ENCODE measurements around the gene GLRX3.
A peak's percentile ranks its signal among the peaks of the same experiment; 100 is the strongest.

Gene GLRX3

GRCh38 chr10:130190055-130190736 is 54.0 kb downstream of the GLRX3 start:
- Mint-ChIP-seq H3K27me3 (peaks cover 9% of the 10 kb centered on the region), H3K4me3 (no peak overlapping the region), H3K36me3 (ENCODE audit: low read depth) (peaks cover 19% of the 10 kb centered on the region), H3K9me3 (no peaks in the 10 kb centered on the region), H3K4me1 (ENCODE audit: low read depth) (peaks cover 2% of the 10 kb centered on the region), H3K27ac (no peak overlapping the region)
- DNase-seq = peak; percentile 95

- Mint-ChIP-seq H3K27me3 (peaks cover 9% of the 10 kb centered on the region), H3K4me3 (no peak overlapping the region), H3K9me3 (no peaks in the 10 kb centered on the region), H3K27ac (no peak overlapping the region), H3K4me1 (ENCODE audit: low read depth) (peaks cover 2% of the 10 kb centered on the region), H3K36me3 (ENCODE audit: low read depth) (peaks cover 14% of the 10 kb centered on the region)
- no peak for DNase-seq
Measured at GRCh38 chr10:130190737-130191115, 54.5 kb downstream of the GLRX3 start.

GRCh38 chr10:130191380-130191779 is 55.2 kb downstream of the GLRX3 start:
- Mint-ChIP-seq H3K9me3 (no peaks in the 10 kb centered on the region), H3K4me1 (ENCODE audit: low read depth) (peaks cover 2% of the 10 kb centered on the region), H3K27ac (no peak overlapping the region), H3K36me3 (ENCODE audit: low read depth) (peaks cover 10% of the 10 kb centered on the region), H3K27me3 (peaks cover 9% of the 10 kb centered on the region), H3K4me3 (peak overlapping the region; percentile 6)
- no peak for DNase-seq

GRCh38 chr10:130192276-130192848 is 56.2 kb downstream of the GLRX3 start:
- peaks cover 9% of the 10 kb centered on the region for H3K27me3 Mint-ChIP-seq
- peaks cover 8% of the 10 kb centered on the region for H3K36me3 Mint-ChIP-seq (ENCODE audit: low read depth)
- peaks cover 2% of the 10 kb centered on the region for H3K4me1 Mint-ChIP-seq (ENCODE audit: low read depth)
- H3K4me3 Mint-ChIP-seq = no peak overlapping the region
- DNase-seq = no peak
- no peaks in the 10 kb centered on the region for H3K9me3 Mint-ChIP-seq
- no peak overlapping the region for H3K27ac Mint-ChIP-seq

GRCh38 chr10:130193033-130193432 is 56.8 kb downstream of the GLRX3 start:
- peaks cover 9% of the 10 kb centered on the region for H3K27me3 Mint-ChIP-seq
- H3K4me3 Mint-ChIP-seq = no peak overlapping the region
- no peaks in the 10 kb centered on the region for H3K9me3 Mint-ChIP-seq
- H3K4me1 Mint-ChIP-seq (ENCODE audit: low read depth) = peaks cover 2% of the 10 kb centered on the region
- DNase-seq = no peak
- H3K27ac Mint-ChIP-seq = no peak overlapping the region
- peaks cover 2% of the 10 kb centered on the region for H3K36me3 Mint-ChIP-seq (ENCODE audit: low read depth)

GRCh38 chr10:130193493-130194193 is 57.5 kb downstream of the GLRX3 start:
- H3K27ac Mint-ChIP-seq = no peak overlapping the region
- H3K36me3 Mint-ChIP-seq (ENCODE audit: low read depth) = no peaks in the 10 kb centered on the region
- DNase-seq = no peak
- no peaks in the 10 kb centered on the region for H3K9me3 Mint-ChIP-seq
- no peak overlapping the region for H3K4me3 Mint-ChIP-seq
- peaks cover 9% of the 10 kb centered on the region for H3K27me3 Mint-ChIP-seq
- H3K4me1 Mint-ChIP-seq (ENCODE audit: low read depth) = peaks cover 2% of the 10 kb centered on the region

- no peaks in the 10 kb centered on the region for H3K36me3 Mint-ChIP-seq (ENCODE audit: low read depth)
- no peak overlapping the region for H3K27ac Mint-ChIP-seq
- H3K4me3 Mint-ChIP-seq = no peak overlapping the region
- H3K27me3 Mint-ChIP-seq = peaks cover 9% of the 10 kb centered on the region
- H3K9me3 Mint-ChIP-seq = no peaks in the 10 kb centered on the region
- no peak for DNase-seq
- H3K4me1 Mint-ChIP-seq (ENCODE audit: low read depth) = peaks cover 2% of the 10 kb centered on the region
Measured at GRCh38 chr10:130194194-130194990, 58.2 kb downstream of the GLRX3 start.

GRCh38 chr10:130194991-130195645 is 58.9 kb downstream of the GLRX3 start:
- H3K27ac Mint-ChIP-seq = no peak overlapping the region
- no peaks in the 10 kb centered on the region for H3K9me3 Mint-ChIP-seq
- H3K4me1 Mint-ChIP-seq (ENCODE audit: low read depth) = no peaks in the 10 kb centered on the region
- no peak overlapping the region for H3K4me3 Mint-ChIP-seq
- DNase-seq = no peak
- no peaks in the 10 kb centered on the region for H3K36me3 Mint-ChIP-seq (ENCODE audit: low read depth)
- peaks cover 9% of the 10 kb centered on the region for H3K27me3 Mint-ChIP-seq

GRCh38 chr10:130195746-130196294 is 59.6 kb downstream of the GLRX3 start:
- Mint-ChIP-seq H3K27ac (no peak overlapping the region), H3K9me3 (no peaks in the 10 kb centered on the region), H3K4me1 (ENCODE audit: low read depth) (no peaks in the 10 kb centered on the region), H3K36me3 (ENCODE audit: low read depth) (no peaks in the 10 kb centered on the region), H3K27me3 (peaks cover 9% of the 10 kb centered on the region), H3K4me3 (no peak overlapping the region)
- no peak for DNase-seq

GRCh38 chr10:130196511-130197487 is 60.6 kb downstream of the GLRX3 start:
- Mint-ChIP-seq H3K4me1 (ENCODE audit: low read depth) (no peaks in the 10 kb centered on the region), H3K27ac (no peak overlapping the region), H3K9me3 (no peaks in the 10 kb centered on the region), H3K36me3 (ENCODE audit: low read depth) (no peaks in the 10 kb centered on the region), H3K27me3 (peaks cover 1% of the 10 kb centered on the region), H3K4me3 (no peak overlapping the region)
- DNase-seq = no peak

GRCh38 chr10:130198651-130199050 is 62.5 kb downstream of the GLRX3 start:
- no peak overlapping the region for H3K4me3 Mint-ChIP-seq
- no peak overlapping the region for H3K27ac Mint-ChIP-seq
- H3K9me3 Mint-ChIP-seq = no peaks in the 10 kb centered on the region
- H3K27me3 Mint-ChIP-seq = no peaks in the 10 kb centered on the region
- no peak for DNase-seq
- no peaks in the 10 kb centered on the region for H3K36me3 Mint-ChIP-seq (ENCODE audit: low read depth)
- H3K4me1 Mint-ChIP-seq (ENCODE audit: low read depth) = no peaks in the 10 kb centered on the region

- no peaks in the 10 kb centered on the region for H3K9me3 Mint-ChIP-seq
- no peaks in the 10 kb centered on the region for H3K4me1 Mint-ChIP-seq (ENCODE audit: low read depth)
- no peak overlapping the region for H3K27ac Mint-ChIP-seq
- no peak for DNase-seq
- no peak overlapping the region for H3K4me3 Mint-ChIP-seq
- no peaks in the 10 kb centered on the region for H3K36me3 Mint-ChIP-seq (ENCODE audit: low read depth)
- H3K27me3 Mint-ChIP-seq = no peaks in the 10 kb centered on the region
Measured at GRCh38 chr10:130200179-130201042, 64.2 kb downstream of the GLRX3 start.
